Measurements from ENCODE around the gene PRRG2. TPM values are rescaled to one million over a fixed set of nuclear protein-coding genes. Genes with fewer than 3 reads are reported as not detected.

The PRRG2 gene
- total RNA-seq, 2 experiments from 2014 or later = 1.5 to 1.9 TPM

DNA sequence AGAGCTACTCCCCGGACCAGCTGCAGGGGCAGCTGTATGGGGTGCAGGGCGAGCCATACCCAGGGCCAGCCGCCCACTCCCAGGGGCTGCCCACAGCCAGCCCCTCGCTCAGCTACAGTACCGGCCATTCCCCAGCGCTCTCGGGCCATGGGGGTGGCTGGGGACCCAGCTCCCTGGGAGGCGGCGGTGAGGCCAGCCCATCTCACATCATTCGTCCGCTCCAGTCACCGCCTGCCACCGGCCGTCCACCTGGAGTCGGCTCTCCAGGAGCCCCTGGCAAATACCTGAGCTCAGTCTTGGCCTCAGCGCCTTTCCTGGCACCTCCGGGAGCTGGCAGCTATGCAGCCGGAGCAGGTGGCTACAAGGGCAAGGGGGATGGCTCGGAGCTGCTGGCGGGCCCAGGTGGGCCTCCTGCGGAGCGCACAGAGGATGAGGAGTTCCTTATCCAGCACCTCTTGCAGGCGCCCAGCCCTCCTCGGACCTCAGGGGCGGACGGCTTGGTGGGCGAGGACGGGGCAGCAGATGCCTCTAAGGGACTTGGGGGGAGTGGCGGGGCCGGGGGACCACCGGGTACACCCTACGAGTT lies 14.8 kb downstream of the PRRG2 start:
- ChIA-PET POLR2A (interaction anchor here (1.4 kb wide), 1 partner anchor 16 kb away, joined by 6 read pairs; the partner anchor contains the start of gene NOSIP), CTCF (interaction anchor here (1.0 kb wide), 1 partner anchor 93 kb away, joined by 3 read pairs; no protein-coding TSS in a partner anchor)
- ATAC-seq (no peak), DNase-seq (no peak)
- H3K36me3 Mint-ChIP-seq (ENCODE audit: low read depth) = peaks cover 39% of the 10 kb centered on the region
- H3K4me1 Mint-ChIP-seq (ENCODE audit: low read depth) = peaks cover 22% of the 10 kb centered on the region
- H3K9me3 Mint-ChIP-seq (ENCODE audit: insufficient read depth) = no peaks in the 10 kb centered on the region
- H3K4me3 Mint-ChIP-seq = no peak overlapping the region
- H3K27me3 Mint-ChIP-seq (ENCODE audit: low read depth) = no peaks in the 10 kb centered on the region
- H3K27ac Mint-ChIP-seq = no peak overlapping the region

DNA sequence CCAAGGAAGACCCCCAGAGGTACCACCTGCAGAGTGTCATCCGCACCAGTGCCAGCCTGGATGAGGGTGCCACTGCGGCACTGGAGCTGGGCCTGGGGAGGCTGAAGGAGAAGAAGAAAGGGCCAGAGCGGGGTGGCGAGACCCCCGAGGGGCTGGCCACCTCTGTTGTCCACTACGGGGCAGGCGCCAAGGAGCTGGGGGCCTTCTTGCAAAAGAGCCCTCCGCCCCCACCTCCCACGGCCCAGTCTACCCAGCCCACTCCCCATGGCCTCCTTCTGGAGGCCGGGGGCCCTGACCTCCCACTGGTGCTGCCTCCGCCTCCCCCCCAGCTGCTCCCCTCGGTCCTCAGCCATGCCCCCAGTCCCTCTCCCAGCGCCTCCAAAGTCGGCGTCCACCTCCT lies 15.3 kb downstream of the PRRG2 start:
- Mint-ChIP-seq H3K4me1 (ENCODE audit: low read depth) (peaks cover 22% of the 10 kb centered on the region), H3K27ac (no peak overlapping the region), H3K27me3 (ENCODE audit: low read depth) (no peaks in the 10 kb centered on the region), H3K4me3 (no peak overlapping the region), H3K36me3 (ENCODE audit: low read depth) (peaks cover 42% of the 10 kb centered on the region), H3K9me3 (ENCODE audit: insufficient read depth) (no peaks in the 10 kb centered on the region)
- POLR2A ChIA-PET = interaction anchor here (1.4 kb wide), 1 partner anchor 16 kb away, joined by 6 read pairs; the partner anchor contains the start of gene NOSIP
- DNase-seq (no peak), ATAC-seq (no peak)
- CTCF ChIA-PET = interaction anchor here (1.0 kb wide), 1 partner anchor 94 kb away, joined by 3 read pairs; no protein-coding TSS in a partner anchor

DNA sequence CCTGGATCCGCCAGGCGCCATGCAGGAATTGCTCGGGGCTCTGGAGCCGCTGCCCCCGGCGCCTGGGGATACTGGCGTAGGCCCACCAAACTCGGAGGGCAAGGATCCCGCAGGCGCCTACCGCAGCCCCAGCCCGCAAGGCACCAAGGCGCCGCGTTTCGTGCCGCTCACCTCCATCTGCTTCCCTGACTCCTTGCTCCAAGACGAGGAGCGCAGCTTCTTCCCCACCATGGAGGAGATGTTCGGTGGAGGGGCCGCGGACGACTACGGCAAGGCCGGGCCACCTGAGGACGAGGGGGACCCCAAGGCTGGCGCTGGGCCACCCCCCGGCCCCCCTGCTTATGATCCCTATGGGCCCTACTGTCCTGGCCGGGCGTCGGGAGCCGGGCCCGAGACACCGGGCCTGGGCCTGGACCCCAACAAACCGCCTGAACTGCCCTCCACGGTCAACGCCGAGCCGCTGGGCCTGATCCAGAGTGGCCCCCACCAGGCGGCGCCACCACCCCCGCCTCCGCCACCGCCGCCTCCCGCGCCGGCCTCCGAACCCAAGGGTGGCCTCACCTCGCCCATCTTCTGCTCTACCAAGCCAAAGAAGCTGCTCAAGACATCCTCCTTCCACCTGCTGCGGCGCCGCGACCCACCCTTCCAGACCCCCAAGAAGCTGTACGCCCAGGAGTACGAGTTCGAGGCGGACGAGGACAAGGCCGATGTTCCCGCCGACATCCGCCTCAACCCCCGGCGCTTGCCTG lies 16.0 kb downstream of the PRRG2 start:
- Mint-ChIP-seq H3K9me3 (ENCODE audit: insufficient read depth) (no peaks in the 10 kb centered on the region), H3K4me3 (no peak overlapping the region), H3K36me3 (ENCODE audit: low read depth) (peaks cover 46% of the 10 kb centered on the region), H3K27ac (no peak overlapping the region), H3K27me3 (ENCODE audit: low read depth) (no peaks in the 10 kb centered on the region), H3K4me1 (ENCODE audit: low read depth) (peaks cover 22% of the 10 kb centered on the region)
- no peak for ATAC-seq
- ChIA-PET CTCF (no interaction called here), POLR2A (no interaction called here)
- DNase-seq = no peak

DNA sequence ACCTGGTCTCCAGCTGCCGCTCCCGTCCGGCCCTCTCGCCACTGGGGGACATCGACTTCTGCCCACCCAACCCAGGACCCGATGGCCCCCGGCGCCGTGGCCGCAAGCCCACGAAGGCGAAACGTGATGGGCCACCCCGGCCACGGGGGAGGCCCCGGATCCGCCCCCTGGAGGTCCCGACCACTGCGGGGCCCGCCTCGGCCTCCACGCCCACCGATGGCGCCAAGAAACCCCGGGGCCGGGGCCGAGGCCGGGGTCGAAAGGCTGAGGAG lies 16.5 kb downstream of the PRRG2 start:
- H3K4me1 Mint-ChIP-seq (ENCODE audit: low read depth) = peaks cover 20% of the 10 kb centered on the region
- DNase-seq = no peak
- no peak overlapping the region for H3K4me3 Mint-ChIP-seq
- CTCF ChIA-PET = no interaction called here
- H3K36me3 Mint-ChIP-seq (ENCODE audit: low read depth) = peaks cover 41% of the 10 kb centered on the region
- no peak overlapping the region for H3K27ac Mint-ChIP-seq
- H3K27me3 Mint-ChIP-seq (ENCODE audit: low read depth) = no peaks in the 10 kb centered on the region
- POLR2A ChIA-PET = no interaction called here
- no peak for ATAC-seq
- no peaks in the 10 kb centered on the region for H3K9me3 Mint-ChIP-seq (ENCODE audit: insufficient read depth)

DNA sequence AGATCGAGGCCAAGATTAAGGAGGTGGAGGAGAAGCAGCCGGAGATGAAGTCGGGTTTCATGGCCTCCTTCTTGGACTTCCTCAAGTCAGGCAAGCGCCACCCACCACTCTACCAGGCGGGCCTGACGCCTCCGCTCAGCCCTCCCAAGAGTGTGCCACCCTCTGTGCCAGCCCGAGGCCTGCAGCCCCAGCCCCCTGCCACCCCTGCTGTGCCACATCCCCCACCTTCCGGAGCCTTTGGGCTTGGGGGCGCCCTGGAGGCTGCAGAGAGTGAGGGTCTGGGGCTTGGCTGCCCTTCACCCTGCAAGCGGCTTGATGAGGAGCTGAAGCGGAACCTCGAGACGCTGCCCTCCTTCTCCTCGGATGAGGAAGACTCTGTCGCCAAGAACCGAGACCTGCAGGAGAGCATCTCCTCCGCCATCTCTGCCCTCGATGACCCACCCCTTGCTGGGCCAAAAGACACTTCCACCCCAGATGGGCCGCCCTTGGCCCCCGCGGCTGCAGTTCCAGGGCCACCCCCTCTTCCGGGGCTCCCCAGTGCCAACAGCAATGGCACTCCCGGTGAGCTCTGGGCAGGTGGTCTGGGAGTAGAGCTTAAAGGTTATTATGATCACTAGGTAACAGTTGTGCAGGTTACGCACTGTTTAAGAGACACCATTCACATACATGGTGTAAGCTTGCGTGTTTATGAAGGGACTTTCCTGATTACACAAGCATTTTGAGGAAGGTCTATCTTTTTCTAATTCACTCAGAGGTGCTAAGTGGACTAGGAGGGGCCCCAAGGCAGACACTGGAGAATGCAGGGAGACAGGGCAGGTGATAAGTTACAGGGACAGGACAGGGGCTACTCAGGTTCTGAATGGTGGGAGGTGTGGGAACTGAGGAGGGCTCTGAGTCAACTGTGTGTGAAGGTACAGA lies 18.5 kb downstream of the PRRG2 start:
- ChIA-PET POLR2A (no interaction called here), CTCF (no interaction called here)
- Mint-ChIP-seq H3K4me1 (ENCODE audit: low read depth) (peaks cover 5% of the 10 kb centered on the region), H3K9me3 (ENCODE audit: insufficient read depth) (no peaks in the 10 kb centered on the region), H3K4me3 (no peak overlapping the region), H3K27me3 (ENCODE audit: low read depth) (no peaks in the 10 kb centered on the region), H3K36me3 (ENCODE audit: low read depth) (peaks cover 38% of the 10 kb centered on the region), H3K27ac (no peak overlapping the region)
- ATAC-seq (no peak), DNase-seq (no peak)

DNA sequence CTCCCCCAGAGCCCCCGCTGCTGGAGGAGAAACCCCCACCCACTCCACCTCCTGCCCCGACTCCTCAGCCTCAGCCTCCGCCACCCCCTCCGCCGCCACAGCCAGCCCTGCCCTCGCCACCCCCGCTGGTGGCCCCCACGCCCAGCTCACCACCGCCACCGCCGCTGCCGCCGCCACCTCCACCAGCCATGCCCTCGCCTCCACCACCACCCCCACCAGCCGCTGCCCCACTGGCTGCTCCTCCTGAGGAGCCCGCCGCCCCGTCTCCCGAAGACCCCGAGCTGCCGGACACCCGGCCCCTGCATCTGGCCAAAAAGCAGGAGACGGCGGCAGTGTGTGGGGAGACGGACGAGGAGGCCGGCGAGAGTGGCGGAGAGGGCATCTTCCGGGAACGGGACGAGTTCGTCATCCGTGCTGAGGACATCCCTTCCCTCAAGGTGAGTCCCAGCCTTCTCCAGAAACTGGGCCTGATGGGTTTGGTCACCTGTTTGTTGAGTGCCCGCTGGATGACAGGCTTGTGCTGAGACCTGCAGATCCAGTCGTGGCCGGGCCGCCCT lies 20.4 kb downstream of the PRRG2 start:
- ChIA-PET CTCF (no interaction called here), POLR2A (no interaction called here)
- no peak for DNase-seq
- ATAC-seq = no peak
- H3K27ac Mint-ChIP-seq = no peak overlapping the region
- H3K9me3 Mint-ChIP-seq (ENCODE audit: insufficient read depth) = no peaks in the 10 kb centered on the region
- no peak overlapping the region for H3K4me3 Mint-ChIP-seq
- peaks cover 4% of the 10 kb centered on the region for H3K4me1 Mint-ChIP-seq (ENCODE audit: low read depth)
- no peaks in the 10 kb centered on the region for H3K27me3 Mint-ChIP-seq (ENCODE audit: low read depth)
- peaks cover 41% of the 10 kb centered on the region for H3K36me3 Mint-ChIP-seq (ENCODE audit: low read depth)

DNA sequence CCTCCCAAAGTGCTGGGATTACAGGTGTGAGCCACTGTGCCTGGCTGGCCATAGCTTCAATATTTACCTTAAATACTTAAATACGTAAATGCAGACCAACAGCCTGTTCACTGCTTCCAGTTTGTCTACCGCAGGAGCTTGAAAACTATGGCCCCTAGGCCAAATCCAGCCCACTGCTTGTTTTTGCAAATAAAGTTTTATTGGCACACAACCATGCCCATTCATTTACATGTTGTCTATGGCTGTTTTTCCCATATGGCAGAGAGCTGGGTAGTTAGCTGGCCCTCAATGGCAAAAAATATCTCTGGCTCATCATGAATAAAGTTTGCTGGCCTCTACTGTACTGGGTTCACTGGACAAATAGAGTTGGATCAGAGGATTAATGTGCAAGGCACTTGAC lies 21.7 kb downstream of the PRRG2 start:
- no peak for ATAC-seq
- H3K27me3 Mint-ChIP-seq (ENCODE audit: low read depth) = no peaks in the 10 kb centered on the region
- CTCF ChIA-PET = no interaction called here

DNA sequence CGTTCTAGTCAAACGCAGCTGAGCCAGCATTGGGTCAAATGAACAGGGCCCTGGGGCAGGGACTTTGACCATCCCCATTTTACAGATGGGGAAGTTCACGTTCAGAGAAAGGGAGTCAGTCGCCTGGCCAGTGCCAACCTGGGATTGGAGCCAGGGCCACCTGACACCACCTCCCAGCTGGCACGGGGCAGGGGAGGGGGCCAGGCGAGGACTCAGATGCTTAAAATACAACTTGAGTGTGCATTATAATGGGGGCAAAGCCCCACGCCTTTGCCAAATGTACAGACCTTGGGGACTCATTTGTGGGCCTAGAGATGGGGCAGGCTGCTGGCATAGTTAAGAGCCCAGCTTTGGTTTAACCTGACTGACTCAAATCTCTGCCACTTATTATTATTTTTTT lies 24.5 kb downstream of the PRRG2 start:
- ATAC-seq (no peak), DNase-seq (no peak)
- Mint-ChIP-seq H3K4me1 (ENCODE audit: low read depth) (peaks cover 2% of the 10 kb centered on the region), H3K9me3 (ENCODE audit: insufficient read depth) (no peaks in the 10 kb centered on the region), H3K36me3 (ENCODE audit: low read depth) (peaks cover 37% of the 10 kb centered on the region), H3K27me3 (ENCODE audit: low read depth) (no peaks in the 10 kb centered on the region), H3K4me3 (no peak overlapping the region), H3K27ac (no peak overlapping the region)
- ChIA-PET CTCF (no interaction called here), POLR2A (no interaction called here)

More for the DNA sequence above, 21.7 kb downstream of the PRRG2 start:
- no peak for DNase-seq
- Mint-ChIP-seq H3K4me3 (no peak overlapping the region), H3K9me3 (ENCODE audit: insufficient read depth) (no peaks in the 10 kb centered on the region), H3K36me3 (ENCODE audit: low read depth) (peaks cover 44% of the 10 kb centered on the region), H3K27ac (no peak overlapping the region), H3K4me1 (ENCODE audit: low read depth) (peaks cover 4% of the 10 kb centered on the region)
- POLR2A ChIA-PET = no interaction called here

DNA sequence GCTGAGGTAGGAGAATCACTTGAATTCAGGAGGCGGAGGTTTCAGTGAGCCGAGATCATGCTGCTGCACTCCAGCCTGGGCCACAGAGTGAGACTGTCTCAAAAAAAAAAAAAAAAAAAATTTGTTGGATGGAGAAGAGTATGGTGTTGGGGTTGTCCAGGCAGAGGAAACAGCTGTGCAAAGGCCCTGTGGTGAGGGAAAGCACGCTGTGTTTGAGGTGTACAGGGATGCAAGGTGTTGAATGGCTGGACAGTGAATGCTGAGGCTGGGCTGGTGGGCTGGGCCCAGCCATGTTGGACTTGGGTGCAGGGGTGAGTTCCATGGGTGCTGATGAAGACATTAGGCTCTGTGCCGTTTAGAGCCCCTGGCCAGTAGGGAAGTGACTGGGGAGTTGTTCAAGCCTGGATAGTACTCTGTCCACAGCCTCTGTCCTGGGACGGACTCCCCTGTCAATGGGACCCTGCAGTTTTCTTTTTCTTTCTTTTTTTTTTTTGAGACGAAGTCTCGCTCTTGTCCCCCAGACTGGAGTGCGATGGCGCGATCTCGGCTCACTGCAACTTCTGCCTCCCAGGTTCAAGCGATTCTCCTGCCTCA lies 28.5 kb downstream of the PRRG2 start:
- POLR2A ChIA-PET = no interaction called here
- H3K27me3 Mint-ChIP-seq (ENCODE audit: low read depth) = no peaks in the 10 kb centered on the region
- DNase-seq (no peak), ATAC-seq (no peak)
- no peak overlapping the region for H3K4me3 Mint-ChIP-seq
- H3K36me3 Mint-ChIP-seq (ENCODE audit: low read depth) = peaks cover 30% of the 10 kb centered on the region
- peaks cover 15% of the 10 kb centered on the region for H3K4me1 Mint-ChIP-seq (ENCODE audit: low read depth)
- no peaks in the 10 kb centered on the region for H3K9me3 Mint-ChIP-seq (ENCODE audit: insufficient read depth)
- peak overlapping the region; percentile 25 for H3K27ac Mint-ChIP-seq
- CTCF ChIA-PET = no interaction called here

DNA sequence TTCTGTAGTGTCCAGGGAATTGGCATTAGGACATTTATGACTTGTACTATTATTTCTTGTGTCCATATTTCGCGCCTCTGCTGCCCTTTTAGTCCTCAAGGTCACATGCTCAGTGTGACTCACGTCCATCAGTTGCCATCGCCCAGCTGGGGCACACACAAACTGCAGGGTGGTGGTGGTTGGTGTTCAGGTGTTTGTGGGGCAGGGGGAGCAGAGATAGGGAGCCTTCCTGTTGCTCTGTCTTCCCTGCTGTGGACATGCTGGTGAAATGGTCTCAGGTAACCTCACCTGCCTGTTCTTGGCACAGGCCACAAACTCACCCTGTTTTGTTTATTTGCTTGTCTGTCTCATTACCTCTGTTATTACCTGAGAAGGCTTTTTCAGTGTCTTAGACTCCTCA lies 32.3 kb downstream of the PRRG2 start:
- ChIA-PET CTCF (no interaction called here), POLR2A (no interaction called here)
- ATAC-seq = no peak

DNA sequence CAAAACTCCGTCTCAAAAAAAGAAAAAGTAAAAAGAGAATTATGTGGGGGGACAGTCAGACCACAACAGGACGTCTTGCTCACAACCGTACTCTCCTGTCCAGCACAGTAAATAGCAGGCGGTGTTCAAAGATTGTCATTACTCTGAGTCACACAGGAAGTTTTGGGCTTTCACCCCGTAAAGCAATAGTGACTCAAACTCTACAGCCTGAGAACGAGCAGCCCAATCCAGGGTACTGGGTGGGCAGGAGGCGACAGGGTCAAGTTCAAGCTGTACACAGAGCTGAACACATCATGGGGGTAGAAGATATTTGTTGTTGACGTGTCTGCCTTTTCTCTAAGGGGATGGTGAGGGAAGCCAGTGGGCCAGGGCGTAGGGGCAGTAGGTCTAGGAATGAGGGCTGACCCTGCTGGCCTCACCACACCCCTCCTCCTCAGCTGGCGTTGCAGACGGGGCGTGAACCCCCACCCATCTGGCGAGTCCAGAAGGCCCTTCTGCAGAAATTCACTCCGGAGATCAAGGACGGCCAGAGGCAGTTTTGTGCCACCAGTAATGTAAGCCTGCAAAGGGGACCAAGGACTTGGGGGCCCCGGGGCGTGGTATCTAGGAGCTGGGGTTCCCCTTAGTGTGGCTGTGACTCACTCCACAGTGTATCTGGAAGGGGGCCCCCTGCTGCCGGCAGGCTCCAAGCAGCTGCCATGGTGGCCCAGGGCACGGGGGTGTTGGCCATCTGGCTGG lies 33.1 kb downstream of the PRRG2 start:
- H3K4me3 Mint-ChIP-seq = no peak overlapping the region
- ChIA-PET CTCF (interaction anchor here (0.8 kb wide), 1 partner anchor 65 kb away, joined by 3 read pairs; no protein-coding TSS in a partner anchor), POLR2A (interaction anchor here (0.9 kb wide), 1 partner anchor 26 kb away, joined by 4 read pairs; no protein-coding TSS in a partner anchor)
- ATAC-seq = no peak
- peaks cover 15% of the 10 kb centered on the region for H3K4me1 Mint-ChIP-seq (ENCODE audit: low read depth)
- H3K36me3 Mint-ChIP-seq (ENCODE audit: low read depth) = peaks cover 52% of the 10 kb centered on the region
- peak overlapping the region; percentile 71 for H3K27ac Mint-ChIP-seq
- H3K9me3 Mint-ChIP-seq (ENCODE audit: insufficient read depth) = no peaks in the 10 kb centered on the region
- no peaks in the 10 kb centered on the region for H3K27me3 Mint-ChIP-seq (ENCODE audit: low read depth)
- no peak for DNase-seq

More for the DNA sequence above, 32.3 kb downstream of the PRRG2 start:
- Mint-ChIP-seq H3K36me3 (ENCODE audit: low read depth) (peaks cover 49% of the 10 kb centered on the region), H3K4me1 (ENCODE audit: low read depth) (peaks cover 15% of the 10 kb centered on the region), H3K27me3 (ENCODE audit: low read depth) (no peaks in the 10 kb centered on the region), H3K9me3 (ENCODE audit: insufficient read depth) (no peaks in the 10 kb centered on the region), H3K27ac (peak overlapping the region; percentile 60), H3K4me3 (no peak overlapping the region)
- no peak for DNase-seq
